DMS 273 (cell line): ENCODE data around the gene SRGAP2B.
"Not testable (repeated sequence)": the region's sequence is repeated elsewhere in the genome, so short reads cannot be mapped to it uniquely, and the experiment has no call there.

Source experiments
- DNase-seq: peaks from one replicate; lab custom pipeline; 2025; ENCODE audit not compliant: unreplicated experiment; lab: John Stamatoyannopoulos, UW

The SRGAP2B gene

GRCh38 chr1:144961604-144962583, 133.2 kb downstream of the SRGAP2B start:
- DNase-seq = not testable (repeated sequence)

GRCh38 chr1:144960929-144961488, 134.1 kb downstream of the SRGAP2B start:
- not testable (repeated sequence) for DNase-seq

DNA sequence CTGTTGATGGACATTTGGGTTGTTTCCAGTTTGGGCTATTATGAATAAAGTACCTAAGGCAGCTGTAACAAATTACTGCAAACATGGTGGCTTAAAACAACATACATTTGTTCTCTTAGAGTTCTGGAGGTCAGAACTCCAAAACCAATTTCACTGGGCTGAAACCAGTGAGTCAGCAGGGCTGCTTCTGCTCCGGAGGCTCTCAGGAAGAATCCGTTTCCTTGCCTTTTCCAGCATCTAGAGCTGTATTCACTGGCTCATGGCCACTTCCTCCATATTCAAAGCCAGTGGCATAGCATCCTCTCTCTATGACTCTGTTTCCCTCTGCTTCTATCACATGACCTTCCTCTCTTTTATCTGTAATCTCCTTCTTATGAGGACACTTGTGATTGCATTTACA, 146.7 kb downstream of the SRGAP2B start:
- DNase-seq = not testable (repeated sequence)

- not testable (repeated sequence) for DNase-seq
Observed at GRCh38 chr1:144947495-144947894, 147.6 kb downstream of the SRGAP2B start.

- DNase-seq = not testable (repeated sequence)
Observed at GRCh38 chr1:144946525-144947480, 148.3 kb downstream of the SRGAP2B start.

DNA sequence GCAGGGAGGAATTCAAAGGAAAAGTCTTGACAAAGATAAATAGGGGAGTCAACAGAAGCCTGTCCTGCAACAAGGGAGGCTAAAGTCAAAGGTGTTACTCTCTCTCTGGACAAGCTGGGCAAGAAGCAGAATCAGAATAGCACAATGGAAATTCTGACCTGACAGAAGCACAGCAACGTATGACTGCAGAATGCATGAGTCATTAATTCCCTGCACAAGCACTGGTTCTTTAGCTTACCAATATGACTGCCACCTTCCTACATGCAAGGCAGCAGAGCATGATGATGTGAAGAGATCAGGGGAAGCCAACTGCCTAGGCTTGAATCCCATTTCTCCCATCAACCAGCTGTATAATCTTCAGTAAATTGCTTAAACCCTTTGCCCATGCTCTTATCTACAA, 153.4 kb downstream of the SRGAP2B start:
- DNase-seq = not testable (repeated sequence)

DNA sequence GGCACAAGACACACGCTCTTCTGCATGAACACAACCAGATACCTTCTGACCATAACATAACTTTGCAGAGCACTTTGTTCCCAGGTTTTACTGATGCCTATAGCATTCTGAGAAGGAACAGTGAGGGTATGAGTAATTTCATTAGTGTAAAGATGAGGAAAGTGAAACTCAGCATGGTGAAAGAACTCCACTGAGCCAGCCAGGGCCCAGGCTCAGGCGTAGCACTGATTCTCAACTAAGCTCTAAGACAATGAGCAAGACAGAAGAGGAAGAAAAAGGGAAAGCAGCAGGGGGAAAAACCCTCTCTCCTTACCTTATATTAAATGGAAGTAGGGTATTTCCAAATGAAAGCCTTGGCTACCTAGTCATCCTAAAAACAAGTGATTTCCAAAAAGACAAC, 155.1 kb downstream of the SRGAP2B start:
- not testable (repeated sequence) for DNase-seq

- DNase-seq = not testable (repeated sequence)
Observed at GRCh38 chr1:144938627-144939026, 156.5 kb downstream of the SRGAP2B start.

- not testable (repeated sequence) for DNase-seq
Observed at GRCh38 chr1:144936186-144936732, 158.9 kb downstream of the SRGAP2B start.

DNA sequence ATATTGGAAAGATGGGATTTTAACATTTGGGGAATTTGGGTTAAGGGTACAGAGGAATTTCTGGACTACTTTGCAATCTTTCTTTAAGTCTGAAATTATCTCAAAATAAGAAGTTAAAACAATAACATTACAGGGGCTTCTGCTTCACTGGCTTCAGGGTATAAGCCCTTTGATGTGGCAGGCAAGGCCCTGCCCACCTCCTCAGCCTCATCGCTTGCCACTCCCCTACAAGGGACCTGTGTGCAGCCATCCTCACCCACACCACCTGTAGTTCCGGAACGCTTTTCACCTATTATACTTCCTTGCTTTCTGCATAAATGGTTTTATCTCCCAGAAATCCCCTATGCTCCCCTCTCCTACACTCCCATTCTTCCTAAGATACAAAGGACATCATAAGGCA, 159.8 kb downstream of the SRGAP2B start:
- DNase-seq = not testable (repeated sequence)

- not testable (repeated sequence) for DNase-seq
Observed at GRCh38 chr1:144933014-144933413, 162.1 kb downstream of the SRGAP2B start.

DNA sequence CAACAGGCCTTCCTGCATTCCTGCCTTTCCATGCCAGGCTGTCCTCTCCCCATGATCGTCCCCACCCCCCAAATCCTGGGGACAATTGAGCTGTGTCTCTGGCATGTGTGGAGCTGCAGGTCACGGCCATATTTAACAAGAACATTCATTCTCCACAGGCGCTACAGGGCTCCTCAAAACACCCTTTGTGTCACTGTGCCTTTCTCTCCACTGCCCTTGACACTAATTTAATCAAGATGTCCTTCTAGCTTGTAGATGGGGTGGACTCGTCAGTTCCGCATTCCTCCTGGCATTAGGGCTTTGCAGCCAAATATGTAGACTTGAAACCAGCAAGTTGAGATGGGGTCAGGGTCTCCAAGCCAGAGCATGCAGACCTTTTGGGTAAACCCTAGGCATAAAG, 163.0 kb downstream of the SRGAP2B start:
- not testable (repeated sequence) for DNase-seq

- not testable (repeated sequence) for DNase-seq
Observed at GRCh38 chr1:144931553-144931952, 163.6 kb downstream of the SRGAP2B start.

GRCh38 chr1:144930085-144930777, 164.9 kb downstream of the SRGAP2B start:
- not testable (repeated sequence) for DNase-seq

GRCh38 chr1:144927292-144927691, 167.8 kb downstream of the SRGAP2B start:
- DNase-seq = not testable (repeated sequence)

DNA sequence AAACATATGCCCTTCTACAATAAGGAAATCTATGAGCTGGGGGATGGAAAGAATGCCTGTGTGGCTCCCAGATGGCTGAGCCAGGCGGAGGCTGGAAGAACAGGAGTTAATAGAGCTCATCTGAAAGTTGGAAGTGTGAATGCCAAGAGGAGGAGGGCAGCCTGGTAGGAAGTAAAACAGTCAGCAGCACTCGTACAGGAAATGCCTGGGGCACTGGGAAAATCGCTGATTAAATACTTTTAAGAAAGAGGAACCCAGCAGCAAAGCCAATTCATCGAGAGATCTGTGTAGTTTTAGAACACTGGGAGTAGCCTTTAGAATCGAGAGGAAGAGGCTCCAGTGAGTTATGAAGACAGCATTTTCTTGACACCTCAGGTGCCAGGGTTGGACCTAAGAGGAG, 171.5 kb downstream of the SRGAP2B start:
- not testable (repeated sequence) for DNase-seq

DNA sequence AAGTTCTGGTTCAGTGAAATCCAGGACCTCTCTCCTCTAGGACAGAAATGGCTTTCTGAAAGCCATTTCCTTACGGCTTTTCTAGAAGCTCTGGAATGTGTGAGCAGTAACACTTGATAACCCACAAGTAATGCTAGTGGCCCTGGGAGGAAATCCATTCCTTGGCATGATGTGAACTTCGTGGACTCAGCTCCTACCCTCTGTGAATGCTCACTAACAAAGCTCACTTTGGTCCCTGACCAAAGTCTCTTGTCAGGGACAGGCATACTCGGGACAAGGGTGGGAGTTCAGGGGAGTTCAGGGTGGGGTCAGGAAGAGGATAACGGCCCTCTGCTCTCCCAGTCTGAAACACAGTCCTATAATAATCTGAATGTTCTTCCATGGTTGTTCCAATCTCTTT, 172.3 kb downstream of the SRGAP2B start:
- DNase-seq = not testable (repeated sequence)

GRCh38 chr1:144919106-144919505, 176.0 kb downstream of the SRGAP2B start:
- DNase-seq = not testable (repeated sequence)

GRCh38 chr1:144918027-144918603, 177.0 kb downstream of the SRGAP2B start:
- not testable (repeated sequence) for DNase-seq
